HG02981 (cell line): ENCODE results near the gene CD151.

Source experiments
- ATAC-seq: cut with Tn5 transposase; IDR thresholded peaks from one replicate; pipeline ENCODE4 v1.9.1; 2021; ENCODE audit warnings: mild to moderate bottlenecking, moderate library complexity; ENCODE audit not compliant: unreplicated experiment

CD151 gene

DNA sequence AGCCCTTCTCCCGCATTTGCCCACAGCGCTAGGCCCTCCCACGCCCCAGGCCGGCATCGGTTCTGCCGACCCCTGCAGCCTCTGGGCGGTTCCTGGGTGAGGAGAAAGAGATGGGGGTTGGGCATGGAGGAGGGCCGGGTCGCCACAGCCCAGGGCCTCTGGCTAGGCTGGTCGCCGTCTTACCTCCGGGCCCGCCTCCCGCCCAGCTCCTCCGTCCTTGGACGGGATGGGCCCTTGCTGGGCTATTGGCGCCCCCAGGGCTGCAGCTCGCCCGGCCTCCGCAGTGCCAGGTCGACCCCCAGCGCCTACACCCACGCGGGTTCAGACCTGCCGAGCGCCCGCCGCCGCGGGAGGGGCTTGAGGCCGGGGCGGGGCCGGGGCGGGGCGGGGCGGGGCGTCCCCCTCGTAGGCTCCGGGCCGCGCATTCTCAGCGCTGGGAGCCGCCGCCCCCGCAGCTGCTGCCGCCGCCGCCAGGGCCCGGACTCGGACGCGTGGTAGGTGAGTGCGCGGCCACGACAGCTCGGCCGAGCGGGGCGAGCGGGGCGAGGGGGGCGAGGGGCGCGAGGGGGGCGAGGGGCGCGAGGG lies at the start of gene CD151:
CD151 (plus strand) TSS at position 424 of the 585 bp plus-strand sequence. CDS start 3,118 bp downstream, outside the sequence.
- ATAC-seq: peak; percentile 40

DNA sequence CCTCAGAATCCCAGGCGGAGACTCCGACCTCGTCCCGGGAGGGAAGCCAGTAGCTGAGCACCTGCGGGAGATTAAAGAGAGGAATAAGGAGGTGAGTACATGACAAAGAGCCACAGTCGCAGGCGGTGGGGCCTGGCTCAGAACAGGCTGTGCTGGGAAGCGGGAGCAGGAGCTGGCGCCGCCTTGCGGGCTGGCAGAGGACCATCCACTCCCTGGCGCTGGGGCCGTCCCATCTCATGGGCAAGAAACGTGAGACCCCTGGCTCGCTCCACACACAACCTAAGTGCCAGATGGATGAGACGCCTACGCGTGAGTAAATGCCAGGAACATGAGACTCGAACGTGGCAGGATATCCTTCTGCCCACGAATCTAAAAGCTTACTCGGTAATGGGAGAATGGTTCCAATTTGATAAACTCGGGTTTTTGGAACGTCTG lies 49.2 kb upstream of the CD151 start:
- ATAC-seq: no peak

DNA sequence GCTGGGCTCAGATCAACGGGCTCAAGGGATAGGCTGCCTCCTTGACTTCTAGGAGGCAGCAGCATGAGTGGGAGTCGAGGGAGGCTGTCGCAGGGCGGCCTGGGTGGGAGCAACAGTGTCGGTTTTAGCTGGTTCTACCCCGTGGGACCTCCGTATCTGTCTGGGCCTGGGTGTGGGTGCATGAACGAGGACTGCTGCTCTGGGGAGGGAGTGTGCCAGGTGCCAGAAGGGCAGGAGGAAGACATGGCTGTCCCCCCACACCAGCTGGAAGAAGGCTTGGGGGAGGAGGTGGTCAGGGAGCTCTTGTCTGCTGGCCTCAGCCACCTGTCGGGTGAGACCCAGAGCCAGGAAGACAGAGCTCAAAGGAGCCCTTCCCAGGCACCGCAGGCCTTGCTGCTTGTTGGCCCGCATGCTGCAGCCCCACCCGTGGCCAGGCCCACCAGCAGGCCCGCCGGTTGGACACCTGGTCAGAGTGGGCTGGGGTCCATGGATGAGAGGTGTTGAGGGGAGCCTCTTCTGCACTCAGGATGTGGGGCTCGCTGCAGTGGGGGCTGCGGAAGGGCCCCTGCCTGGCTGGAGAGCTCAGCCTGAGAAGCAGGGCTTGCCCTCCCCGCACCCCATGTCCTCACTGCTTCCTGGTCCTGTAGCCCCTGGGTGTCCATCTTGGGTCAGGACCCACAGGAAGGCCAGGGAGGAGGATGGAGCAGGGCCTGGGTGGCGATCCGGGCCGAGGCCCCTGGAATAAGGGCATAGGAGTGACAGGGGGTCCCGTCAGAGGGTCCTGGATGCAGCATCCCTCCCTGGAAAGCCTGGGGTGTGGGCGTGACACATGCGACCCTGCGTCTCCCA lies 46.3 kb upstream of the CD151 start:
- ATAC-seq: no peak

DNA sequence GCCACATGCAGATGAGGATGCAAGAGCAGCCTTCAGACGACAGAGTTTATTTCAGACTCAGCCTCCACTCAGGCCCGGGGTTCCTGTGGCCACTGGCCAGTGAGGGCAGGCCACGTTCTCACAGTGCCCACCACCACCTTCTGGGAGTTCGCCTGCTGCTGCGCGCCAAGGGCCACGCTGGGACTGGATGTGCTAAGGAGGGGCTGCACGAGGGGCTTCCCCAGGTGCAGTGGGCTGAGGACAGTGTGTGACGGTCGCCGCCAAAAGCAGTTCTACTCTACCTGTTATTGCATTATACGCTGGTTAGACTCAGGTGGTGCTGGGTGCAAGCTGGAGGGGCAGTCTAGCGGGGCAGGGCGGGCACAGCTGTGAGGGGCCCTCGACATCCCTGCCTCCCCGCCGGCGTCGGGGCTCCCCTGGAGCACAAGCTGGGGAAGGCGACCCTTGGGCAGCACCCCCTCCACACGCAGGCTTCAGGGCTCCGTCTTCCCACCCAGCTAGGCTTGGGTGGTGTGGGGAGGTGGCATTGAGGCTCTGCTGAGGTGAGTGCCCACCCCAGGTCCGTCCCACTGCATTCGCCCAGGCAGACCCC lies 45.6 kb upstream of the CD151 start:
- no peak for ATAC-seq

DNA sequence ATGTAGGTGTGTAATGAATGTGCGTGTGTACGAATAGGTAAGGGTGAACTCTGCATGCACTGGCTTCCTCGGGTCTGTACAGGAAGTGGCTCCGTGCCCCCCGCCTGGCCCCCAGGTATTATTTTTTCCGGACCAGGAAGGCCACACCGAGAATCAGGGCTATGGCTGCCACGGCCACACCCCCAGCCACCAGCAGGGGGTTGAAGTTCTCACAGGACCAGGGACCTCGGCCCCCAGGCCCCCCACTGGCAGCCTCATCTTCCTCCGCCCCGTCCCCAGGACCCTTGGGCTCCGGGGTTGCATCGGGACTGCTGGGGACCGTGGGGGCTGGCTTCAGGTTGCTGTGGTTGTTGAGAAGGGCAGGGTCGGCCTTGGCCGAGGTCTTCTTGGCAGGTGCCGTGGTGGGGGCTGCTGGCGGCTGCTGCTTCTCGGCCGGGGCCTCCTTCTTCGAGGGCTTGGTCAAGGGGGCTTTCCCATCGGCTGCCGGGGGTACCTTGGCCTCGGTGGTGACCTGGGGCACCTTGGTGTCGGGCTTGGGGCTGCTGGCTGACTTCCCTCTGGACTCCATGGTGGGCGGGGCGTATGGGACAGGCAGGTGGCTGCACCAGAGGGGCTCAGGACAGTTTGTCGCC lies 44.6 kb upstream of the CD151 start:
- ATAC-seq: no peak

DNA sequence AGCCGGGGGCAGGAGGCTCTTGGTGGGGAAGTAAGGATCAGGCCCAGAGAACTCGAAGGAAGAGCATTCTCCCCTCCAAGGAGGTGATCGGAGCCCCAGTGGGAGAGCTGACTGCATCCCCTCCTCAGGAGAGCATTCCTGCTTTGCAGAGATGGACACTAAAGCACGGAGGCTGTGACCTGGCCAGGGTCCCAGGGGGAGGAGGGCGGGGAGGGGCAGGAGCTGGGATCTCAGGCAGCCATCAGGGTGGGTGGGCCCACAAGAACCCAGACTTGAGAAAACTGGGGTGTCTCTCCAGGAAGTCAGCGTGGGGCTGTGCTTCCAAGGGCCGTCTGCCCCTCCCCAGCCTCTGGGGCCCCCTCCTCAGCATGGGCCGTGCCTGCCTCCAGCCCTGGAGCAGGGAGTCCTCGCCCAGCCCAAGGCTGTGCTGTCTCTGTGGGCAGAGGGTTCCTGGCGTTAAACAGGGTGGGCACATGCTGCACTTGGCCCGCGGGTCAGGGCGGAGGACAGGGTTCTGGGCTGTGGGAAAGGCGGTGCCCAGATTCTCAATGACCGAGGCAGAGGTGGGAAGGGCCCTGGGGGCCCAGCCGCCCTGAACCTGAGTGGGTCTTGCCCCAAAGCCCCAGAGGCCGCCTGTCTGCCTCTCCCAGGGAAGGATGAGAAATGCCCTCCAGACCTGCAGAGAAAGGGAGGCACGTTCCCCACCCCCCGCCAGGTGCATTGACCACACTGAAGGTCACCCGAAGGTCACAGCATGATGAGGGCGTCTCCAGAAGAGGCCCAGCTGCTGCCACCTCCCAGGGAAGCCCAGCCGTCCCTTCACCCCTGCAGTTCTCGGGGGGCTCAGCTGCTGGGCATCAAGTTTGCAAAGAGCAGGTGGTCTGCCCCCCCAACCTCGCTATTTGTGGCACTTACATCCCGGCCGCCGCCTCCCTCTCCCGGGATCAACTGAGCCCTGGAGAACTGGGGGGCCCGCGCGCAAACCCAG lies 43.5 kb upstream of the CD151 start:
- ATAC-seq: no peak

DNA sequence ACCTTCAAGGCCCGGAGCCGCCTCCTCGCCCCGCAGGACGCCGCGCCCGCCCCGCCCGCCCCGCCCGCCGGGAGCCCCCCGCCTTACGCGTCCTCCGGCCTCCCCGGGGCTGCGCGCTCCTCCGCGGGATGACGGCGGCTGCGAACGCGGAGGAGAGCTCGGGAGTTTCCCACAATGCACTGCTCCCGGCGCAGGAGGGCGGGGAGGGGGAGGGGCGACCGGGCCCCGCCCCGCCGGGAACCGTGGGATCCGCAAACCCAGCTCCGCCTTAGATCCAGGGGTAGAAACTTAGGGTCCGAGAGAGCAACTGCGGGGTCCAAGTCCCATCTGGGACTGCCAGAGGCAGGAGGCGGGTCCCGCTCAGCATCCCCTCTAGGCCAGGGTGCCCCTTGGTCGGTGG lies 42.8 kb upstream of the CD151 start, which contains the start of gene CEND1:
CEND1 (minus strand) TSS at position 148 of the 400 bp plus-strand sequence. CDS start 1,514 bp downstream, outside the sequence.
- ATAC-seq: no peak

DNA sequence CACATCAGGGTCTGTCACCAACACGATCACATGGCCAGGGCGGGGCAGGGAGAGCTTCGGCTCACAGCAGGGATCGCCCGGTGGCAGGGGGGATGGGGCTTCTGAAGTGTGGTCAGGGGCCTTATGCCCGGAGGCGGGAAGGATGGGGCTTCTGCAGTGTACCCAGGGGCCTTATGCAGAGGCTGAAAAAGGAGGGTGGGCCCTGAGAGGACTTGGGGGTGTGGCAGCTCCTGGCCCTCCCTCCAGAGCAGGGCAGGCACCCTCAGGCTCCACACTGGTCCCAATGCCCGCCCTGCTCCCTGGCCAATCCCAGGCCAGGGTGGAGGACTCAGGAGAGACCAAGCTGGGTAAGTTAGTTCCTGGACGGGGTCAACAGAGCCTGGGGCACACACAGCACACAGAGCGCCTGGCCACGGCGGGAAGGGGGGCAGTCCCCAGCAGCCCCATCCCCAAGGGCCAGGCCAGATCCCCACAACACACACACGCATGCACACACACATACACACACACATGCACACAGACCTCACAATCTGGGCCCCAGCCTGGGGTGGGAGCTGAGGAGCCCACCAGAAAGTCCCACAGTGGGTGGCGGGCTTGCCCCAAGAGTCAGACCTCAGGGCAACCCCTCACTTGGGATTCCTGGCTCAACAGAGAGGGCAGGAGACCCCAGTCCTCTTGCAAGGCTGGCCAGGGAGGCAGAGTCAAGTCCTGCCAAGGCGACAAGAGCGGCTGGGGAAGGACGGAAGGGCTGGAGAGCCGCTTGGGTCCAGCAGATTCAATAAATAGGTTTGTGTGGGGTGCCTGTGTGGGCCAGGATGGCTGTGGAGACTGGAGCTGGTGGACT lies 41.8 kb upstream of the CD151 start:
- ATAC-seq: no peak

DNA sequence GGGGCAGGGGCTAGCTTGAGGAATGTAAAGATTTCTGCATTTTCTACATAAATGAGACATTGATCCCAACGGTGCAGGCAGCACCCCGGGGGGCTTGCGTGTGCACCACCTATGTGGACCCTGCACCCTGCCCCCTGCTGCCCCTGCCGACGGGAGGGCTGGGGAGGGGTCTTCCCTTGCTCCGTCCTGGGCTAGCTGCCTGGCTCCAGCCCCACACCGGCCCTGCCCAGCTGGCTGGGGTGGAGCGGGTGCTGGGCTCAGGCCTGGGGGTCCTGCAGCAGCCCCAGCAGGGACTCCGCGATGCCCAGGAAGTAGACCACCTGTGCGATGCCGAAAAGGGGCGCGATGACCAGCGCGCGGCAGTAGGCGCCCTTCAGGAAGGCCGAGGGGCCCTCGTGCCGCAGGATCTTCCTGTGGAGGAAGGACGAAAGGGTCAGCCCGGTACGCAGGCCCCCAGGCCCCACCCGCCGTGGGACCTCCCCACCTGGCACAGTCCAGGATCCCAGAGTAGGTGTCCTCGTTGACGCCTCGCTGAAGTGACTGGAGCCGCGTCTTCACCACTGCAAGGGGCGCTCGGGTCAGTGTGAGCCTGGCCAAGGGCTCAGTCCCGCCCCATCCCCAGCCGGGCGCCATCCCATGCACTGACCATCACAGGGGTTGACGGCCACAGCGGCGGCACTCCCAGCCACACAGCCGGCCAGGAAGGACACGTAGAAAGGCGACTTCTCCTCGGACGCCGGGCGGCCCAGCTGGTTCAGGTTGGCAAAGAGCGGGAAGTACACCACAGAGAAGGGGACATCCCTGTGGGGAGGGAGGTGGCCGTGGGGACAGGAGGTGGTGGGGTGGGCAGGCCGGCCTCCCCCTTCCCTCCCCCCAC lies 40.9 kb upstream of the CD151 start:
- no peak for ATAC-seq

DNA sequence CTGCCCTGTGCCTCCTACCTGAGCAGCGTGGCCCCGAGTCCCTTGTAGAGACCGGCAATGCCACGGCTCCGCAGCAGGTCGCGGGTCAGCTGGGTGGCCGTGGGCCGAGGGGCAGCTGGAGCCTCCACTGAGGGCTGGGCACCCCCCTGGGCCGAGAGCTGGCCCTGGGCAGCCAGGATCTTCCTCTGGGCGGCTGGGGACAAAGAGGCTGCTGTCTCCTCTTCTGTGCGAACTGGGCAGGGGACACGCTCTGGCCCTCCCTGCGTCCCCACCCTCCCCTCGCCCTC lies 40.3 kb upstream of the CD151 start:
- ATAC-seq: no peak

DNA sequence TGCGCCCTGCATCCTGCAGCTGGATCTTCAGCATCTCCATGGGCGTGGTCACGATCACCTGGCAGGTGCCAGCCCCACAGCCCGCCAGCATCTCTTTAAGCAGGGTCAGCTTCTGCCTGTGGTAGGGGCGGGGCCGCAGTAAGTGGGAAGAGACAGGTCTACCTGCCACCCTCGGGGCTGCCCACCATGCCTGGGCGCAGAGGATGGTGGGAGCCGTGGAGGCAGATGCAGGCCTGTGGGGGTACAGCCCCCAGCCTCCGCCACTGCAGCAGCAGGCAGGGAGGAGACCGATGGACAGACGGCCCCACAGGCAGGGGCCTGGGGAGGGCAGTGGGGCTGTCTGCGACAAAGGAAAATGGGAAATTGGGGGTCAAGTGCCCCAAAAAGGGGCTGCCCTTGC lies 39.9 kb upstream of the CD151 start:
- ATAC-seq: no peak

DNA sequence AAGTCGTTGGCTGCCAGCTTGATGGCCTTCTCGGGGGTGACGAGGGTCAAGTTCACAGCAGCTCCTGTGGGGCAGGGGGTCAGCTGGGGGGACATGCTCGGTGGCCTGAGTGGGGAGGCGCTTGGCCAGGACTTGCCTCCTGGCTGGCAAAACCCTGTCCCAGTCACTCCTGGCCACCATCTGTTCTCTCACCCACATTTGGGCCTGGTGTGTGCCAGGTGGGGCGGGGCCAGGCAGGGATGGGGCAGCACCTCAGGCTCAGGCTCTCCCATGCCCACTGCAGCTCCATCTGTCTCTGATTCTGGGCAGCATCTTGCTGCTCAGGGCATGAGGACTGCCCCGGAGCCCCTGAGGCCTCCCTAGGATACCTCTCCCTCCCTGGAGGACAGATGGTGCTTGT lies 39.2 kb upstream of the CD151 start:
- ATAC-seq: no peak

DNA sequence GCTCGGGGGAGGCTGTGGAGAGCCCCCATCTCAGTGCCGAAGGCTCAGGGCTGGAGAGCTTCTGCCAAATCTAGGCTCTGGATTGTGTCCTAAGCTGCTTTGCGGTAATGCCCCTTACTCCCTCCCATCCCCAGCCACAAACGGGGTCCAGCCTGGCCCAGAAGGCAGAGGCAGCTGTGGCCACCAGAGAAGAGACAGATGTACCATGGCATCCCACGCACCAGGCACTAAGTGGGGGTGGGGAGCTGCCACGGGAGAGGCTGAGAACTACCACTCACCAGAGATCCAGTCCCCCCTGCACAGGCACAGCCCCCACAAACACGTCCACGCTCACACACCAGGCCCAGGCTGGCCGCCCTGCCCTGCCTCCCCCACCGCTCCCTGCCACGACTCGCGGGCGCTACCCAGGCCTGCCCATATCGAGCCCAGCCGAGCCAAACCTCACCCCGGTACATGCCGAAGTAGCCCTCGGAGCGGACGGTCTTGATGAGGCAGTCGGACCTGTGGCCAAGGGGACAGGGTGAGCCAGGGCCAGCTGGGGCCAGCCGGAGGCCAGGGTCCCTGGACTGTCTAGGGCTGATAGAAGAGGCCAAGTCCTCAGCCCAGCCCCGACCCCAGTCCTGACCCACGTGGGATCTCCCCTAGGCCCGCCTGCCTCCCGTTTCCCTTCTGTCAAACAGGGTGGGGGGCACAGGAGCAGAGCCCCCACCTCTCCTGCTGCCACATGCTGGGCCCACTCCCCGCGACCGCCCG lies 38.6 kb upstream of the CD151 start:
- no peak for ATAC-seq

DNA sequence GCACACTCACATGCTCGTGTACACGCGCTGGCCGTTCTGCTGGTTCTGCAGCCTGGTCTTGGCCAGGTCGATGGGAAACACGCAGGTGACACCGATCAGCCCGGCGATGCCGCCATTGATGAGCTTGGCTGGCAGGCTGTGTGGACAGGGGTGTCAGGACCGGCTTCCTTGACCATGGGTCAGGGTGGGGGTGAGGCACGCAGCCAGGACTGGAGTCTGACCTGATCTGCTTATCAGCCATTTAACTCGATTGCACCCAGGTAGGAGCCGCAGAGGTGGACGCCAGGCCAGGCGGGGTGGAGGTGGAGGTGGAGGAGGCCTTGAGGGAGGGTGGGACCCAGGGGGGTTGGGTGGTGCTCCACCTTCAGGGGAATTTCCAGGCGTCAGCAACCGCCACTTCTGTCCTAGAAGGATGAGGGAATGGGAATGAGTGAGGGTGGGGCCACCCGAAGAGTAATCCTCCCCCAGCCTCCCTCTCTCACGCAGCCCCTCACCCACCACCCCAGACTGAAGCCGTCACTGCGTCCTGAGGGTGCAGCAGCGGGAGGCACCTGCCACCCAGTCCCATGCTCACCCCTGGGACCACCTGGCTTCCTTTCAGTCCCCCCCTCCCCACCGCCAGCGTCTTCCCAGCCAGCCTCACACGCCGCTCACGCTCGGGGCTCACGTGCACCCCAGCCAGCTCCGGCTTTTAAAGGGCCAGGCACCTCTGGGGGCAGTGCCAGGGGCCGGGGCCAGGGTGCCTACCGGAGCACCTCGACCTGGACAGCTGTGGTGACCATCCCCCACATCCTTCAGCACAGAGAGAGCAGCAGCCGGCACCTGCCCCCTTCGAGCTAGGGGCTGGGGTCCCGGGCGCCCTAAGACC lies 37.8 kb upstream of the CD151 start:
- no peak for ATAC-seq

DNA sequence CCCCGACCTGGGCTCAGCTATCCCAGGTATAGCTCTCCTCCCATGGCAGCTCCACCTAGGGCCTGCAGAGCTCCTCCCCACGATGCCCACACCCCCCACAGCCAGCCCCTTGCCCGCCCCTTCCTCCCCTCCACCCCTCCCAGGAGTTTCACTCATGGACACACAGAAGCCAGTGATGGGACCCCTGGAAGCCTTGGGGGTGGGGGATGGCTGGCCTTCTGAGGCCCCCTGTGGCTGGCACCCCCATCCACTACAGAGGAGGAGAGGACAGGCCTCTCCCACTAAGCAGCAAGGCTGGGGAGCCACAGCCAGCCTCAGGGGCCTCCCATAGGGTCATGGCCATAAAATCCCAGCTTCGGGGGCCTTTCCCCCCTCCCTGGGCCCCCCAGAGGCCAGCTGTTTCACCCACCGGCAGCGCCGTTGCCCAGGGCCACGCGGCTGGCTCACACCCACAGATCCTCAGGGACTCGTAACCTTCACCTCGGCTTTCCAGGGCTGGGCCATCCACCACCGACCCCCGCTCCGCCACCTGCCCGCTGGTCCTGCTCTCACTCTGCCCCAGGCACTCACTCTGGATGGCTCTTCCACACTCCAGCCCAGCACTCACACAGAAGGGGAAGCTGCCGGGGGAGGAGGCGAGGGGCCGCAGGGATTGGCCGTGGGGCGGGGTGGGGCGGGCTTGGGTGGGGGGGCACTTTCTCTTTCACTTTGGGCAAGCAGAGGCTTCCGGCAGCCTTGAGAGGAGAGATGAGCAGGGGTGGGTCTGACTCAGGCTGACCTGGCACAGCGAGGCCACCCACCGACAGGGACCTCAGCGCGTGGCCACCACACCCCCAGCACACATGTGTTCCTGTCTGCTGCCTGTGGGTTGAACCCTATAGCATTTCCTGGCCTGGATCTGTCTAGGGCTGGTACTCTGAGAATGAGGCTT lies 36.9 kb upstream of the CD151 start:
- ATAC-seq: peak; percentile 27
